Motor neuron (in vitro differentiated cells): ENCODE data around the gene MEPCE. TPM values are rescaled to one million over a fixed set of nuclear protein-coding genes. Genes with fewer than 3 reads are reported as not detected.

ENCODE experiments used
- ATAC-seq, 8 experiments: fragments of 200-7000 bp; cut with Tn5 transposase; replicated peaks in 6 of 8; 2 replicates each; pipeline ENCODE4 v1.8.0; 2021; ENCODE audit warnings: mild to moderate bottlenecking in 8 of 8, moderate library complexity in 8 of 8
- H3K27ac ChIP-seq, 2 donors: fragments of 250-450 bp; sonication (Bioruptor Pico); 2 replicates each; pipeline ENCODE4 v1.9.0; 2021; ENCODE audit warnings: antibody characterized with exemption in 2 of 2, mild to moderate bottlenecking in 2 of 2, moderate library complexity in 1 of 2
- H3K4me1 ChIP-seq, 2 donors: fragments of 250-450 bp; sonication (Bioruptor Pico); replicated peaks in 1 of 2; 2 replicates each; pipeline ENCODE4 v1.6.1; 2021; ENCODE audit warnings: antibody characterized with exemption in 2 of 2, mild to moderate bottlenecking in 2 of 2, moderate library complexity in 1 of 2
- H3K4me3 ChIP-seq, 5 donors: fragments of 250-450 bp; sonication (Bioruptor Pico); 2 replicates each; pipeline ENCODE4 v1.9.0; 2021; ENCODE audit warnings: antibody characterized with exemption in 5 of 5, mild to moderate bottlenecking in 5 of 5, moderate library complexity in 4 of 5
- WGBS, 10 experiments: fragments of 450-650 bp; shearing (Covaris generic); methylation state at CpG; one replicate each; pipeline ENCODE4 v1.0.0; 2022; 5-methylcytosine and 5-hydroxymethylcytosine counted together
- in situ Hi-C, 9 experiments: fragments of 400-800 bp; cut with MboI; loops; one replicate each; pipeline ENCODE4 v1.15.0; 2021; ENCODE audit warnings: low sequenced_read_pairs in 9 of 9, low pct_unique_long_range_greater_than_20kb in 2 of 9; ENCODE audit not compliant: unreplicated experiment in 9 of 9
- total RNA-seq, 8 experiments: library from RNA; unstranded; fragments of 300-600 nt; gene quantifications; 2 replicates each; pipeline versions ENCODE4 v1.2.3 to v1.2.4, GENCODE V29; 2022

Gene MEPCE
- total RNA-seq, 8 experiments from 2014 or later, result 11.5 to 54.3 (median 29.1) TPM

DNA sequence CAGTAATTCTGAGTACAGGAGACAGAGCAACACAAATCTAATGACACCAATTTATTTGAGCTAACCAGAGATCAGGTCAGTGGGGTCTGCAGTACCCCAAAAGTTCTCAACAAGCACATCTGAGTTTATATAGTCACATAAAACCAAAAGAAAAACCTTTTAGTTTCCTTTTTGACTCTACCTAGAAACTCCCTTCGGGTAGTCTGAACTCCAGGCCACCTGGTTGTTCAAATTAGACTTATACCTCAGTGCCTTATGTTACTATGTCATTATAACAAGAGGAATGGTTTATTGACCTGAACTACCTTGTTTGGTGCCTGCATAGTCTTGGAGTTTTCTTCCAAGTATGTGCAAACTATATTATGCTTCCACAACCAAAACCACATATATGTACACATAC lies 15.7 kb upstream of the MEPCE start:
- in situ Hi-C loops, result no loop called here
- Histone ChIP-seq H3K4me1 (no peaks in the 10 kb centered on the region), H3K27ac (no peak overlapping the region), H3K4me3 (no peak overlapping the region)
- WGBS, 10 experiments, result 0 to 100% (median 60%) methylated on average over 1 of the region's 1 CpG; no CpG with 5 or more reads in 3 of the 10 experiments
- no peak for ATAC-seq

DNA sequence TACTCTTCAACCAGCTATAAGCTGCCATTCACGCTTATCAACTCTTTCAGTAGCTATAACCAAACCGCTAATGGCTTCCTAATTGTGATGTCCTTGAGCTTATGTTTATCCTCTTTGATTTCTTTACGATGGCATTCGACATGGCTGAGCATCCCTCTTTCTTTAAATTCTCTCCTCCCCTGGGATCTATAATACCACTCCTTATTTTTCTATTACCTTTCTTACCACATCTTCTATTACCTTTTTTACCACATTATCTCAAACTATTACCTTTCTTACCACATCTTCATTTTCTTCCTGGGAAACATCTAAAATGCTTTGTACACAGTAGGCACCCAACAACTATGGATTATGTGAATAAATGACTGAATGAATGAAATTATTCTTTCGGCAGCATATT lies 14.2 kb upstream of the MEPCE start:
- 80 to 100% (median 90%) methylated on average over 1 to 5 of the region's 5 CpGs; no CpG with 5 or more reads in 1 of the 10 experiments for WGBS, 10 experiments
- no peak for ATAC-seq
- in situ Hi-C loops, result no loop called here
- Histone ChIP-seq H3K4me1 (no peaks in the 10 kb centered on the region), H3K27ac (no peak overlapping the region), H3K4me3 (no peak overlapping the region)

DNA sequence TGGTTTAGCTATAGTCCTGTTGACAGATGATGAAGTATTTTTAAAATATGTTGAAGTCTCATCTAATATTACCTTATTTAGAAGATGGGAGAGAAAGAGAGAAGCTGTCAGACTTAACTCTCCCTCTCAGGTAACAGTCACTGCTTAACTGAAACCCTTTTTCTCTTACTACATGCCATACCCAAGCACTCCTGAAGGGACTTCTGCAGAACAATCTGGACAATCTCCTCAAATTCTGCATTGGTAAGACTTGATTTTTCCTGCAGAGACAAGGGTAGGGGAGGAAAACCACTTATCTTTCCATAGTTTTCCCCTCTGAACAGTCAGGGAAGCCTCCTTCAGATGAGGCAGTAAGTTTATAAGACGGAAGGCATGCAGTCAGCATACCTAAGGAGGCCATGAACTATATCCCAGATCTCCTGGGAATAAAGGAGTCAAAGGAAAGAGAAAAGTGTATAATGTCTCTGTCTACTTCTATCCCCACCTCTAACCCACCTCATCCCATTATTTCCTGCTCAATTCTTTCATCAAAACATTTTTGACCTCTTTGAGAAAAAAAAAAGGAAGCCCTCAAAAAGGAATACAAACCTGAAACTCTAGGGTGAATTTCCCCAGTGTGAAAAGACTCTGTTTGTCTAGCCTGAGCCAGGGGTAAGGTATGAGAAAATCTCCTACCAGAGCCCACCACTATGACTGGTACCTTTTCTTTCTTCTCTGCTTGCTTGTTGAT lies 10.5 kb upstream of the MEPCE start:
- no peak for ATAC-seq
- H3K4me1 ChIP-seq, result no peaks in the 10 kb centered on the region
- 43 to 100% (median 90%) methylated on average over 1 of the region's 1 CpG; no CpG with 5 or more reads in 6 of the 10 experiments for WGBS, 10 experiments
- H3K27ac ChIP-seq, result no peak overlapping the region
- in situ Hi-C loops, result no loop called here
- no peak overlapping the region for H3K4me3 ChIP-seq

DNA sequence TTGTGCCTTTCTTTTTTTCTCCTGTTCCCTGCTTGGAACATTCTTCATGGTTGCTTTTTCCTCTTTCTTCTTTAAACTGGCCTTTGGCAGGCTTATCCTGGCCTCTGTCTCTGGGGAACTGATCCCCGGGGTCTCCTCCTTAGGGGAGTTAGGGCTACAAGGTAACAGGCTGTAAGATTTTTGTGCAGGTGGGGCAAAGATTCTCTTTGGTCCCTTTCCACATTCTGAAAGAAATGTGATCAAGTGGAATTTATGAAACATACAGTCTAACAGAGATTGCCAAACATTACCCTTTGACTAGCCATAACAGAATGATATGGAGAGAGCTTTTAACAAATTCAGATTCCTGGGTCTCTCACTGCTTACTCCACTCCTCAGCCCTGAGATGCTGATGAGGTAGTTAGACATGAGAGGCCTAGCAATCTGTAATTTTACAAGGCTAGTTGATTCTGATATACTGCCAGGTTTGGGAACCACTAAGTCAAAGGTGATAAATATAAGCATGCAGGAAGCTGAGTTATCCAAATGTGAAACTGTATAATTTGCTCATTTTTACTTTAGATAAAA lies 9.9 kb upstream of the MEPCE start:
- 38 to 100% (median 78%) methylated on average over 1 of the region's 1 CpG; no CpG with 5 or more reads in 3 of the 10 experiments for WGBS, 10 experiments
- in situ Hi-C loops, result no loop called here
- H3K4me1 ChIP-seq, result no peaks in the 10 kb centered on the region
- no peak overlapping the region for H3K4me3 ChIP-seq
- no peak overlapping the region for H3K27ac ChIP-seq
- ATAC-seq, result no peak

DNA sequence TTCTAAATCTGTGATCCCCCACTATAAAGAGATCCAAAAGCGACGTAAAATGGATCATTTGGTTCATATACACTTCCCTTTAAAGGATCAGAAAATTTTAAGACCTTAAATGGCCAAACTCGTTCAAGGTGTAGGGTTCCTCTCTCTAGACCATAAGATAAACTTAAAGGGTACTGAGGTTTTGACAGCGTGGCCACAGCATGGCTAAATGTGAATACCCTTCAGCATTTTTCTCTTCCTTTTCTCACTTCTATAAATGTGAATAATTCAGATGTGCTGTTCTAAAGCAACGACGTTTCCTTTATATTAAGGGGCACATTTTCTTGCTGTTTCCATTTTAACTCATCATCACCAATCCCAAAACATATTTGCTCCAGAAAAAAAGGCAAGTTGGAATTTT lies 6.3 kb upstream of the MEPCE start:
- WGBS, 10 experiments, result 28 to 95% (median 72%) methylated on average over 2 to 6 of the region's 6 CpGs
- ATAC-seq, result no peak
- Histone ChIP-seq H3K4me3 (no peak overlapping the region), H3K27ac (no peak overlapping the region), H3K4me1 (peaks cover 2 to 4% of the 10 kb centered on the region in 2 donors)
- in situ Hi-C loops, result no loop called here

DNA sequence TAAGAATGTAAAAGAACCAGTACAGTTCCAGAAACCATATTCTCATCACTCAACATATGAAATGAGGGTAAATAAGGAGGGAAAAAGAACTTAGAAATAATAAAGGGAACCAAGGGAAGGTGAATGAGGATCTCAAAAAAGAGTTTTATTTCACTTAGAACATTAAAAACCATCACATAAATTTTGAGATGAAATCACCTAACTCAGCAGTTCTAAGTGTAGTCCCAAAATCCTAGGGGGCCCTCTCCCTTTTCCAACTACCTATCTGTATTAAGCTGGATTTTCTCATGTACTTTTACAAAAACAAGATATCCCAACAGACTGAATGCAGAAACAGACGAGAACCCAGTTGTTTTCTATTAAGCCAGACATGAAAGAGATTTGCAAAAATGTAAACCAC lies 4.3 kb upstream of the MEPCE start:
- WGBS, 10 experiments, result 0 to 50% (median 0%) methylated on average over 1 of the region's 1 CpG; no CpG with 5 or more reads in 3 of the 10 experiments
- Histone ChIP-seq H3K27ac (no peak overlapping the region), H3K4me3 (no peak overlapping the region), H3K4me1 (peaks cover 2 to 4% of the 10 kb centered on the region in 2 donors)
- no peak for ATAC-seq
- in situ Hi-C loops, result no loop called here

DNA sequence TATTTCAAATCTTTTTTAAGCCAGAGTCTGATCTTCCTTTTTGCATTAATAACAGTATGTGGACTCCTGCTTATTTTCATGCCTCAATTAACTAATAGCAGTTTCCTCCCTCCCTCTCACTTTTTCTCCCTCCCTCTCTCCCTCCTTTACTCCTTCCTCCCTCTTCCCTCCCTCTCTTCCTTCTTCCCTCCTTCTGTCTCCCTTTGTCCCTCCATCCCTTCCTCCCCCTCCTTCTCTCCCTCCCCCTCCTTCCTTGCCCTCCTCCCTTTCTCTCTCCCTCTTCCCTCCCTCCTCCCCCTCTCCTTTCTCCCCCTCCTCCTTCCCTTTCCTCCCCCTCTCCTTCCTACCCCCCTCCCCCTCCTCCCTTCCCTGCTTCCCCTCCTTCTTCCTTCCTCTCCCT lies 3.1 kb upstream of the MEPCE start:
- in situ Hi-C loops, result no loop called here
- Histone ChIP-seq H3K4me3 (no peak overlapping the region), H3K27ac (no peak overlapping the region), H3K4me1 (peaks cover 10 to 14% of the 10 kb centered on the region in 2 donors)
- no peak for ATAC-seq

DNA sequence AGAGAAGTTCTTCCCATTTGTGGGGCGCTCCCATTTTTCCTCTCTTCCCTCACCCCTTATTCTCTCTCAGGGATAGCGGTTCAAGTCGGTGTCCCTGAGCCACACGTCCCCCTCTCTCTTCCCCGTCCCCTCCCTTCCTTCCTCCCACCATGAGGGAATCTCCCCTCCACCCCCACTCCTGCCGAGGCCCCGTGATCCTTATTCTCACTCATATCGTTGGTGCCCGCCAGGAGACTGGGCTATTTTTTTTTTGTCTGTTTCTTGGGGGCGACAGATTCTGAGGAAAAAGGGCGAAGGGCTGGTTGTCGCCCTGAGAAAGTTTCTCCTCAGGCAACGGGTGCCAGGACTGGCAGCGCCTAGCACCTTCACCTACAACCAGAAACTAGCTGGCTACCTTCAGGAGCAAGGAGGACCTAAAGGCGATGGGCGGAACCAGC lies 1.9 kb upstream of the MEPCE start:
- H3K27ac ChIP-seq, result peak overlapping the region in 1 of 2 donors; percentile 88
- peaks cover 15 to 23% of the 10 kb centered on the region in 2 donors for H3K4me1 ChIP-seq
- 4 to 80% (median 80%) methylated on average over 2 to 3 of the region's 16 CpGs; no CpG with 5 or more reads in 7 of the 10 experiments for WGBS, 10 experiments
- H3K4me3 ChIP-seq, result peak overlapping the region in 4 of 5 donors; percentile 47 to 90 (median 77)
- ATAC-seq, result no peak
- in situ Hi-C loops, result no loop called here

DNA sequence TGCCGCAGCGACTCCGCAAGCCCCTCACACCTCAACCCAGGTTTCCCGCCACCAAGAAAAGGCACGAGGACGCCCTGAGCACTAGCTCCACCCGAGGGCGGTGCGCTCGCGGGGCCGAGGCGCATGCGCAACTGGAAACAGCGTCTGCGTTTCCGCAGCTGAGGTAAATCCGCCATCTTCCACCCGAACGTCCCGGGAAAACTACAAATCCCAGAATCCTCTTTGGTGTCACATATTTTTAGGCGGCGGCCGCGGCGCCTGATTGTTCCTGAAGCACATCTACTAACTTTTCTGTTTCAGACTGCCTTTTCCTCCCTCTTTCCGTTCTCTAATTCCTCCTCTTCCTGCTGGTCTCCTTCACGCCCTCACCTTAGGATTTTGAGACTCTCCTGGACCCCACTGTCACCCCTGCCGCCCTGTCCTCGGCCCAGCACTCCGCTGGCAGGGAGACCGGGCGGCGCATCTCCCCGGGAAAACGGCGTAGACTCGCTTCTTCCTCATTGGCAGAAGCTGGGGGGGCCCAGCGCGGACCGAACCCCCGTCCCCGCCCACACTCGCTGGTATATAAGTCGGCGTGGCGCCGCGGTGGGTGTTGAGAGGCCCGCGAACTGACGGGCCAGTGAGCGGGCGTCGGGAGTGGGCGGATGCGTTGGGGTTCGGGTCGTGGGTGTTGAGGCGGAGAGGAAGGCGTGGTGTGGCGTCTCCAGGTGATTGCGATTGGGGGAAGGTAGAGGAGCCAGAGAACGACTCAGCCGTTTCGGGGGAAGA lies 1.2 kb upstream of the MEPCE start, which contains the start of gene ZCWPW1:
TSS of gene ZCWPW1 (minus strand) at position 505 of the 768 bp plus-strand sequence. CDS start 8,054 bp downstream, outside the sequence.
- Histone ChIP-seq H3K4me1 (peaks cover 15 to 23% of the 10 kb centered on the region in 2 donors), H3K27ac (peak within 1 kb of the TSS; percentile 93 to 99), H3K4me3 (peak within 1 kb of the TSS; percentile 47 to 90 (median 69))
- in situ Hi-C loops, result no loop called here
- 0 to 5% (median 1%) methylated on average over 1 to 43 of the region's 66 CpGs; no CpG with 5 or more reads in 1 of the 10 experiments for WGBS, 10 experiments
- peak; percentile 54 to 66 (median 57) for ATAC-seq

DNA sequence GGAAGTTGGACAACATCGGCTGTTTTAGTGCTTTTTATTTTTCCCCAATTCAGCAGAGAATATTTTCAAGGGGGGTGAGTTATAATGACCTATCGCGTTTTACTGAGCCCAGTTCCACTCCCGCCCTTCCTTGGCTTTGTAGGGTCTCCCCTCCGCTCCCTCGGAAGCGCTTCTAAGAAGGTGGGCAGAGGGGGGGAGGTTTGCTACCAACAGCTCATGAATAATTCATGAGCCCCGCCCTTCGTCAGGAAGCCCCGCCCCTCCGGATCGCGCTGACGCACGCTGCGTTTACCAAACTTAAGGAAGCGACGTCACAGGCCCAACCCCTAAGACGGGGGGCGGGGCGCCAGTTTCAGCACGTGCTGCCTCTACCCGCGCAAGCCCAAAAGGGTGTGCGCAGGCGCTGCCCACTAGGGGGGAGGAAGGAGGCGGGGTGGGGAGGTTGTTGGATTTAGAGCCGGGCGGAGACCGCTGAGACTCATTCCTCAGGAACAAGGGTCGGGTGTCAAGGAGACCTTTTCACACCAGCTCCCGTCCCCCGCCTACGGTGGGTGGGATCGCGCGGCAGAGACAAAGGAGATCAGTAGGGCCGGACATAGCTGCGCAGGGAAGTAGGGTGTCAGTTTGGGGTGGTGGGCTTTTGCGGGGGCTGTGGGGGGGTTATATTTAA lies 529 bp upstream of the MEPCE start:
- ATAC-seq, result peak; percentile 50 to 73 (median 69)
- peak overlapping the region; percentile 93 to 99 for H3K27ac ChIP-seq
- H3K4me1 ChIP-seq, result peaks cover 15 to 23% of the 10 kb centered on the region in 2 donors
- 0 to 4% (median 0%) methylated on average over 1 to 4 of the region's 40 CpGs; no CpG with 5 or more reads in 7 of the 10 experiments for WGBS, 10 experiments
- in situ Hi-C loops, result no loop called here
- peak overlapping the region; percentile 47 to 90 (median 69) for H3K4me3 ChIP-seq

DNA sequence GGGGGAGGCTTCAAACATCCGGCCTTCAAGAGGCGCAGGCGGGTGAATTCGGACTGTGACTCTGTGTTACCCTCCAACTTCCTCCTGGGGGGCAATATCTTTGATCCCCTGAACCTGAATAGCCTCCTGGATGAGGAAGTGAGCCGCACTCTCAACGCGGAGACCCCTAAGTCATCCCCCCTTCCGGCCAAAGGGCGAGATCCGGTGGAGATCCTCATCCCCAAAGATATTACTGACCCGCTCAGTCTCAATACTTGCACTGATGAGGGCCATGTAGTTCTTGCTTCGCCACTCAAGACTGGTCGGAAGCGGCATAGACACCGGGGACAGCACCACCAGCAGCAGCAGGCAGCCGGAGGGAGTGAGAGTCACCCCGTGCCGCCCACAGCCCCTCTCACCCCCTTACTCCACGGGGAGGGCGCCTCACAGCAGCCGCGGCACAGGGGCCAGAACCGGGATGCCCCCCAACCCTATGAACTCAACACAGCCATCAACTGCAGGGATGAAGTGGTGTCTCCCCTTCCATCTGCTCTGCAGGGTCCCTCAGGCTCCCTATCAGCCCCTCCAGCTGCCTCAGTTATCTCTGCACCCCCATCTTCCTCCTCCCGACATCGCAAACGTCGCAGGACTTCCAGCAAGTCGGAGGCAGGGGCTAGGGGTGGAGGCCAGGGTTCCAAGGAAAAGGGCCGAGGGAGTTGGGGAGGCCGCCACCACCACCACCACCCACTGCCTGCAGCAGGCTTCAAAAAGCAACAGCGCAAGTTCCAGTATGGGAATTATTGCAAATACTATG lies 1.1 kb downstream of the MEPCE start:
- 10 to 100% (median 70%) methylated on average over 1 to 2 of the region's 31 CpGs; no CpG with 5 or more reads in 6 of the 10 experiments for WGBS, 10 experiments
- Histone ChIP-seq H3K27ac (peak overlapping the region; percentile 93 to 99), H3K4me1 (peaks cover 22 to 33% of the 10 kb centered on the region in 2 donors), H3K4me3 (peak overlapping the region; percentile 47 to 90 (median 69))
- ATAC-seq, result peak in 2 of 8 experiments; percentile 9 to 11
- in situ Hi-C loops, result no loop called here

DNA sequence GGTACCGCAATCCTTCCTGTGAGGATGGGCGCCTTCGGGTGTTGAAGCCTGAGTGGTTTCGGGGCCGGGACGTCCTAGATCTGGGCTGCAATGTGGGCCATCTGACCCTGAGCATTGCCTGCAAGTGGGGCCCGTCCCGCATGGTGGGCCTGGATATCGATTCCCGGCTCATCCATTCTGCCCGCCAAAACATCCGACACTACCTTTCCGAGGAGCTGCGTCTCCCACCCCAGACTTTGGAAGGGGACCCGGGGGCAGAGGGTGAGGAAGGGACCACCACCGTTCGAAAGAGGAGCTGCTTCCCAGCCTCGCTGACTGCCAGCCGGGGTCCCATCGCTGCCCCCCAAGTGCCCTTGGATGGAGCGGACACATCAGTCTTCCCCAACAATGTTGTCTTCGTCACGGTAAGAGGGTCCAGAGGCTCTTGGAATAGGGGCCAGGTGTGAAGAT lies 1.7 kb downstream of the MEPCE start:
- H3K27ac ChIP-seq, result no peak overlapping the region
- no peak for ATAC-seq
- H3K4me1 ChIP-seq, result peaks cover 22 to 33% of the 10 kb centered on the region in 2 donors
- in situ Hi-C loops, result no loop called here
- 92 to 93% methylated on average over 11 to 17 of the region's 23 CpGs; no CpG with 5 or more reads in 8 of the 10 experiments for WGBS, 10 experiments
- H3K4me3 ChIP-seq, result peak overlapping the region in 2 of 5 donors; percentile 47 to 90
